Activated CD8-positive, alpha-beta T cell treated with anti-CD3 and anti-CD28 coated beads for 36 hours (primary cell): Measurements from ENCODE around the gene POLD1. TPM values are rescaled to one million over a fixed set of nuclear protein-coding genes. Genes with fewer than 3 reads are reported as not detected.

Source experiments
- ATAC-seq: fragments of 200-7000 bp; cut with Tn5 transposase; one replicate; pipeline ENCODE4 v1.10.0; 2021; ENCODE audit warnings: mild to moderate bottlenecking, moderate library complexity
- CTCF ChIA-PET: fragments of 350-600 bp; sonication (Branson Sonifier 250); formaldehyde crosslinking; loops from one replicate; lab custom pipeline; 2021; ENCODE audit warnings: antibody characterized with exemption; lab: Charles Lee
- POLR2A ChIA-PET: fragments of 350-600 bp; sonication (Branson Sonifier 250); formaldehyde crosslinking; loops from one replicate; lab custom pipeline; 2021; ENCODE audit warnings: antibody characterized with exemption; lab: Charles Lee
- DNase-seq: peaks from one replicate; pipeline ENCODE4 v3.0.0-alpha.2; 2020
- H3K27ac Mint-ChIP-seq: one replicate; pipeline ENCODE4 v1.8.0; 2021; ENCODE audit warnings: mild to moderate bottlenecking, mixed read lengths
- H3K27me3 Mint-ChIP-seq: one replicate; pipeline ENCODE4 v1.8.0; 2021; ENCODE audit warnings: mixed read lengths
- H3K36me3 Mint-ChIP-seq: one replicate; pipeline ENCODE4 v1.8.0; 2021; ENCODE audit warnings: low read depth, mixed read lengths
- H3K4me1 Mint-ChIP-seq: one replicate; pipeline ENCODE4 v1.8.0; 2021; ENCODE audit warnings: low read depth, mixed read lengths
- H3K4me3 Mint-ChIP-seq: one replicate; pipeline ENCODE4 v1.8.0; 2021; ENCODE audit warnings: mild to moderate bottlenecking, moderate library complexity, mixed read lengths
- H3K9me3 Mint-ChIP-seq: one replicate; pipeline ENCODE4 v1.8.0; 2021; ENCODE audit warnings: mixed read lengths
- CTCF ChIP-seq: fragments of 200-600 bp; IDR thresholded peaks from one replicate; pipeline ENCODE4 v1.8.0; 2022; ENCODE audit warnings: antibody characterized with exemption, mild to moderate bottlenecking
- intact Hi-C: fragments of 100-400 bp; cut with micrococcal nuclease; formaldehyde crosslinking; loops from one replicate; pipeline ENCODE4 v1.10.0; 2022
- total RNA-seq, 2 experiments: library from RNA; stranded (reverse); gene quantifications; one replicate each; pipeline ENCODE4 v1.2.3, GENCODE V29; 2021

POLD1 gene
- total RNA-seq, 2 experiments from 2014 or later: 214 to 215 TPM

GRCh38 chr19:50462970-50463369 lies 78.8 kb downstream of the POLD1 start:
- intact Hi-C loops: no loop called here
- ChIA-PET POLR2A (no interaction called here), CTCF (interaction anchor here (0.9 to 3.8 kb wide), 3 partner anchors 16 to 106 kb away, joined by 3 to 42 read pairs (median 8); no protein-coding TSS in a partner anchor)
- ATAC-seq (no peak), DNase-seq (no peak)
- no peak overlapping the region for H3K27ac Mint-ChIP-seq
- H3K27me3 Mint-ChIP-seq: peaks cover 20% of the 10 kb centered on the region
- TF ChIP-seq CTCF: no peak
- no peaks in the 10 kb centered on the region for H3K36me3 Mint-ChIP-seq
- H3K4me1 Mint-ChIP-seq: peaks cover 15% of the 10 kb centered on the region
- H3K9me3 Mint-ChIP-seq: no peaks in the 10 kb centered on the region
- H3K4me3 Mint-ChIP-seq: no peak overlapping the region

GRCh38 chr19:50464348-50464747 lies 80.2 kb downstream of the POLD1 start:
- TF ChIP-seq CTCF: no peak
- DNase-seq (no peak), ATAC-seq (no peak)
- intact Hi-C loops: no loop called here
- Mint-ChIP-seq H3K27ac (no peak overlapping the region), H3K27me3 (peaks cover 15% of the 10 kb centered on the region), H3K4me3 (no peak overlapping the region), H3K36me3 (no peaks in the 10 kb centered on the region), H3K4me1 (peaks cover 15% of the 10 kb centered on the region), H3K9me3 (no peaks in the 10 kb centered on the region)
- POLR2A ChIA-PET: no interaction called here
- CTCF ChIA-PET: interaction anchor here (1.7 kb wide), 1 partner anchor 107 kb away, joined by 6 read pairs; no protein-coding TSS in a partner anchor

GRCh38 chr19:50465000-50465399 lies 80.9 kb downstream of the POLD1 start:
- no peaks in the 10 kb centered on the region for H3K36me3 Mint-ChIP-seq
- H3K9me3 Mint-ChIP-seq: no peaks in the 10 kb centered on the region
- H3K4me3 Mint-ChIP-seq: no peak overlapping the region
- H3K4me1 Mint-ChIP-seq: peaks cover 10% of the 10 kb centered on the region
- DNase-seq (no peak), ATAC-seq (no peak)
- intact Hi-C loops: no loop called here
- H3K27ac Mint-ChIP-seq: no peak overlapping the region
- ChIA-PET POLR2A (no interaction called here), CTCF (interaction anchor here (1.6 to 1.7 kb wide), 2 partner anchors 14 to 108 kb away, joined by 6 to 8 read pairs; no protein-coding TSS in a partner anchor)
- H3K27me3 Mint-ChIP-seq: peaks cover 10% of the 10 kb centered on the region
- no peak for TF ChIP-seq CTCF

- Mint-ChIP-seq H3K27ac (no peak overlapping the region), H3K36me3 (no peaks in the 10 kb centered on the region), H3K4me1 (peaks cover 3% of the 10 kb centered on the region), H3K4me3 (no peak overlapping the region), H3K27me3 (peaks cover 9% of the 10 kb centered on the region), H3K9me3 (no peaks in the 10 kb centered on the region)
- TF ChIP-seq CTCF: no peak
- DNase-seq: no peak
- ChIA-PET CTCF (interaction anchor here (1.5 to 1.6 kb wide), 2 partner anchors 13 to 109 kb away, joined by 7 to 8 read pairs; no protein-coding TSS in a partner anchor), POLR2A (interaction anchor here (0.9 kb wide), 1 partner anchor 14 kb away, joined by 3 read pairs; no protein-coding TSS in a partner anchor)
- ATAC-seq: no peak
- intact Hi-C loops: no loop called here
Observed at GRCh38 chr19:50465986-50466705, 82.0 kb downstream of the POLD1 start.

GRCh38 chr19:50466706-50467039 lies 82.5 kb downstream of the POLD1 start:
- intact Hi-C loops: no loop called here
- ChIA-PET CTCF (interaction anchor here (1.5 kb wide), 1 partner anchor 109 kb away, joined by 7 read pairs; no protein-coding TSS in a partner anchor), POLR2A (interaction anchor here (0.9 kb wide), 1 partner anchor 15 kb away, joined by 3 read pairs; no protein-coding TSS in a partner anchor)
- no peak overlapping the region for H3K4me3 Mint-ChIP-seq
- no peak overlapping the region for H3K27ac Mint-ChIP-seq
- TF ChIP-seq CTCF: no peak
- no peaks in the 10 kb centered on the region for H3K9me3 Mint-ChIP-seq
- H3K27me3 Mint-ChIP-seq: peaks cover 5% of the 10 kb centered on the region
- DNase-seq (no peak), ATAC-seq (no peak)
- H3K4me1 Mint-ChIP-seq: no peaks in the 10 kb centered on the region
- H3K36me3 Mint-ChIP-seq: no peaks in the 10 kb centered on the region
